ENCODE data around the gene AKT3. TPM values are rescaled to one million over a fixed set of nuclear protein-coding genes. Genes with fewer than 3 reads are reported as not detected.

AKT3 gene
- total RNA-seq, 2 donors from 2014 or later, result 46.0 to 85.8 TPM

- Histone ChIP-seq H3K4me1 (ENCODE audit: control insufficient read depth in 1 of 2, low read depth in 2 of 2) (peaks cover 20 to 48% of the 10 kb centered on the region in 2 donors), H3K9me3 (no peaks in the 10 kb centered on the region), H3K27ac (no peak overlapping the region), H3K4me3 (no peak overlapping the region), H3K36me3 (no peaks in the 10 kb centered on the region), H3K27me3 (replicated peaks; ENCODE audit: insufficient read depth) (no peaks in the 10 kb centered on the region)
- DNase-seq (ENCODE audit: low spot score) (no peak), ATAC-seq (ENCODE audit: insufficient number of reproducible peaks, low FRiP score, low read depth) (no peak)
- TF ChIP-seq CTCF (IDR thresholded peaks at IDR 0.05), result no peak
Observed at GRCh38 chr1:243734308-243734695, 115.7 kb downstream of the AKT3 start.

GRCh38 chr1:243733670-243734307, 116.3 kb downstream of the AKT3 start:
- Histone ChIP-seq H3K36me3 (no peaks in the 10 kb centered on the region), H3K27ac (no peak overlapping the region), H3K27me3 (replicated peaks; ENCODE audit: insufficient read depth) (no peaks in the 10 kb centered on the region), H3K9me3 (no peaks in the 10 kb centered on the region), H3K4me3 (no peak overlapping the region), H3K4me1 (ENCODE audit: control insufficient read depth in 1 of 2, low read depth in 2 of 2) (peaks cover 20 to 43% of the 10 kb centered on the region in 2 donors)
- DNase-seq (ENCODE audit: low spot score), result no peak
- no peak for TF ChIP-seq CTCF (IDR thresholded peaks at IDR 0.05)
- ATAC-seq (ENCODE audit: insufficient number of reproducible peaks, low FRiP score, low read depth), result no peak

GRCh38 chr1:243732637-243733036, 117.4 kb downstream of the AKT3 start:
- H3K4me3 ChIP-seq, result no peak overlapping the region
- no peak for TF ChIP-seq CTCF (IDR thresholded peaks at IDR 0.05)
- H3K36me3 ChIP-seq, result no peaks in the 10 kb centered on the region
- DNase-seq (ENCODE audit: low spot score) (no peak), ATAC-seq (ENCODE audit: insufficient number of reproducible peaks, low FRiP score, low read depth) (no peak)
- no peaks in the 10 kb centered on the region for H3K9me3 ChIP-seq
- no peak overlapping the region for H3K27ac ChIP-seq
- H3K27me3 ChIP-seq (replicated peaks; ENCODE audit: insufficient read depth), result no peaks in the 10 kb centered on the region
- H3K4me1 ChIP-seq (ENCODE audit: control insufficient read depth in 1 of 2, low read depth in 2 of 2), result peaks cover 20 to 43% of the 10 kb centered on the region in 2 donors

- Histone ChIP-seq H3K27ac (no peak overlapping the region), H3K36me3 (no peaks in the 10 kb centered on the region), H3K27me3 (replicated peaks; ENCODE audit: insufficient read depth) (no peaks in the 10 kb centered on the region), H3K4me1 (ENCODE audit: control insufficient read depth in 1 of 2, low read depth in 2 of 2) (peaks cover 20 to 43% of the 10 kb centered on the region in 2 donors), H3K4me3 (no peak overlapping the region), H3K9me3 (no peaks in the 10 kb centered on the region)
- no peak for DNase-seq (ENCODE audit: low spot score)
- no peak for ATAC-seq (ENCODE audit: insufficient number of reproducible peaks, low FRiP score, low read depth)
- no peak for TF ChIP-seq CTCF (IDR thresholded peaks at IDR 0.05)
Observed at GRCh38 chr1:243731974-243732625, 117.9 kb downstream of the AKT3 start.

- no peak for ATAC-seq (ENCODE audit: insufficient number of reproducible peaks, low FRiP score, low read depth)
- Histone ChIP-seq H3K27me3 (replicated peaks; ENCODE audit: insufficient read depth) (no peaks in the 10 kb centered on the region), H3K27ac (peak overlapping the region in 1 of 2 donors; percentile 39), H3K4me1 (ENCODE audit: control insufficient read depth in 1 of 2, low read depth in 2 of 2) (peaks cover 20 to 50% of the 10 kb centered on the region in 2 donors), H3K4me3 (no peak overlapping the region), H3K9me3 (no peaks in the 10 kb centered on the region), H3K36me3 (no peaks in the 10 kb centered on the region)
- TF ChIP-seq CTCF (IDR thresholded peaks at IDR 0.05), result no peak
- no peak for DNase-seq (ENCODE audit: low spot score)
Observed at GRCh38 chr1:243731301-243731891, 118.6 kb downstream of the AKT3 start.

Measured in thoracic aorta (tissue), 2 donors.